Lower leg skin (tissue), 3 donors: ENCODE data around the gene APBA1.

Experiments
- CTCF ChIP-seq, 3 donors: fragments of 450-650 bp; IDR thresholded peaks; one replicate each; pipeline ENCODE4 v1.5.1; 2016; ENCODE audit warnings: antibody characterized with exemption in 3 of 3, mild to moderate bottlenecking in 3 of 3, moderate library complexity in 2 of 3
- POLR2A ChIP-seq, 2 donors: fragments of 450-650 bp; IDR thresholded peaks; one replicate each; pipeline ENCODE4 v1.6.1; 2016 to 2017; ENCODE audit warnings: antibody characterized with exemption in 2 of 2, mild to moderate bottlenecking in 1 of 2, moderate library complexity in 1 of 2

GRCh38 chr9:69617006-69617405, 55.2 kb downstream of the APBA1 start:
- TF ChIP-seq CTCF (IDR thresholded peaks at IDR 0.05) (no peak), POLR2A (IDR thresholded peaks at IDR 0.05) (no peak)
